Smooth muscle cell (in vitro differentiated cells): ENCODE measurements around the gene USP47. TPM values are rescaled to one million over a fixed set of nuclear protein-coding genes. Genes with fewer than 3 reads are reported as not detected.
A peak's percentile ranks its signal among the peaks of the same experiment; 100 is the strongest.

Experiments
- DNase-seq: peaks from one replicate; lab custom pipeline; 2025; ENCODE audit not compliant: unreplicated experiment; lab: John Stamatoyannopoulos, UW
- H2AFZ ChIP-seq: fragments of 200-600 bp; sonication (generic); 2 replicates; pipeline ENCODE4 v1.6.0; 2016; ENCODE audit warnings: antibody characterized with exemption, low read depth, mild to moderate bottlenecking
- H3F3A ChIP-seq: fragments of 200-600 bp; sonication (generic); 2 replicates; pipeline ENCODE4 v1.6.0; 2017; ENCODE audit warnings: antibody characterized with exemption, low read depth
- H3K27ac ChIP-seq: fragments of 200-600 bp; sonication (generic); 2 replicates; pipeline ENCODE4 v1.5.1; 2016; ENCODE audit warnings: low read depth, mild to moderate bottlenecking
- H3K27me3 ChIP-seq: fragments of 200-600 bp; sonication (generic); 2 replicates; pipeline ENCODE4 v1.6.1; 2016; ENCODE audit warnings: low read depth, mild to moderate bottlenecking
- H3K36me3 ChIP-seq: fragments of 200-600 bp; sonication (generic); 2 replicates; pipeline ENCODE4 v1.5.1; 2016; ENCODE audit warnings: low read depth
- H3K4me1 ChIP-seq: fragments of 200-600 bp; sonication (generic); 2 replicates; pipeline ENCODE4 v1.5.1; 2016; ENCODE audit warnings: low read depth
- H3K4me2 ChIP-seq: fragments of 200-600 bp; sonication (generic); 2 replicates; pipeline ENCODE4 v1.6.0; 2016; ENCODE audit warnings: mild to moderate bottlenecking
- H3K4me3 ChIP-seq: fragments of 200-600 bp; sonication (generic); 2 replicates; pipeline ENCODE4 v1.5.1; 2016; ENCODE audit warnings: mild to moderate bottlenecking
- H3K79me2 ChIP-seq: fragments of 200-600 bp; sonication (generic); 2 replicates; pipeline ENCODE4 v1.6.0; 2016; ENCODE audit warnings: low read depth, mild to moderate bottlenecking
- H3K9ac ChIP-seq: fragments of 200-600 bp; sonication (generic); 2 replicates; pipeline ENCODE4 v1.6.0; 2016; ENCODE audit warnings: low read depth
- H3K9me3 ChIP-seq: fragments of 200-600 bp; sonication (generic); replicated peaks from 2 replicates; pipeline ENCODE4 v1.5.1; 2016; ENCODE audit warnings: low read depth
- H4K20me1 ChIP-seq: fragments of 200-600 bp; sonication (generic); 2 replicates; pipeline ENCODE4 v1.6.0; 2016; ENCODE audit warnings: low read depth
- CTCF ChIP-seq: fragments of 200-600 bp; sonication (generic); IDR thresholded peaks from 2 replicates; pipeline ENCODE4 v1.5.1; 2017; ENCODE audit warnings: borderline replicate concordance, mild to moderate bottlenecking, antibody characterized with exemption; ENCODE audit not compliant: insufficient read depth, poor library complexity, severe bottlenecking
- WGBS: methylation state at CpG from one replicate; pipeline ENCODE4 v1.1.7; 2016; ENCODE audit warnings: low lambda C conversion rate; 5-methylcytosine and 5-hydroxymethylcytosine counted together
- polyA plus RNA-seq: library from polyadenylated mRNA; unstranded; fragments of >200 nt; fragmentation: Nextera tagmentation; extraction: Ambion mirVana; gene quantifications from 2 replicates; pipeline ENCODE4 v1.2.1, GENCODE V29; 2016
- total RNA-seq: library from RNA; depleted of rRNA; stranded (reverse); fragments of >200 nt; gene quantifications from 2 replicates; pipeline ENCODE4 v1.2.3, GENCODE V29; 2014

Gene USP47
- total and polyA plus RNA-seq, 2 experiments from 2014 or later, result 38.0 to 75.3 TPM

- H3K4me3 ChIP-seq, result no peak overlapping the region
- no peak overlapping the region for H2AFZ ChIP-seq
- peak overlapping the region; percentile 61 for H3K27ac ChIP-seq
- H3K4me1 ChIP-seq, result peaks cover 21% of the 10 kb centered on the region
- no peak for DNase-seq
- 81% methylated on average over 13 of the region's 13 CpGs for WGBS
- H3K36me3 ChIP-seq, result no peaks in the 10 kb centered on the region
- TF ChIP-seq CTCF, result no peak
- H3F3A ChIP-seq, result peaks cover 2% of the 10 kb centered on the region
- H4K20me1 ChIP-seq, result no peaks in the 10 kb centered on the region
- no peaks in the 10 kb centered on the region for H3K27me3 ChIP-seq
- no peaks in the 10 kb centered on the region for H3K9me3 ChIP-seq
- no peak overlapping the region for H3K4me2 ChIP-seq
- H3K79me2 ChIP-seq, result no peaks in the 10 kb centered on the region
- H3K9ac ChIP-seq, result no peak overlapping the region
Measured at GRCh38 chr11:11978792-11979487, 137.2 kb downstream of the USP47 start.

- peaks cover 2% of the 10 kb centered on the region for H3F3A ChIP-seq
- H2AFZ ChIP-seq, result peak overlapping the region; percentile 26
- H3K9ac ChIP-seq, result no peak overlapping the region
- no peaks in the 10 kb centered on the region for H4K20me1 ChIP-seq
- no peaks in the 10 kb centered on the region for H3K27me3 ChIP-seq
- H3K79me2 ChIP-seq, result no peaks in the 10 kb centered on the region
- 31% methylated on average over 8 of the region's 8 CpGs for WGBS
- no peaks in the 10 kb centered on the region for H3K9me3 ChIP-seq
- TF ChIP-seq CTCF, result no peak
- H3K4me1 ChIP-seq, result peaks cover 21% of the 10 kb centered on the region
- H3K36me3 ChIP-seq, result no peaks in the 10 kb centered on the region
- H3K4me2 ChIP-seq, result peak overlapping the region; percentile 37
- no peak for DNase-seq
- H3K4me3 ChIP-seq, result no peak overlapping the region
- H3K27ac ChIP-seq, result peak overlapping the region; percentile 61
Measured at GRCh38 chr11:11979488-11980117, 137.8 kb downstream of the USP47 start.

GRCh38 chr11:11980200-11980599 is 138.4 kb downstream of the USP47 start:
- DNase-seq, result no peak
- no peak overlapping the region for H3K4me3 ChIP-seq
- H4K20me1 ChIP-seq, result no peaks in the 10 kb centered on the region
- H3K79me2 ChIP-seq, result no peaks in the 10 kb centered on the region
- 100% methylated on average over 2 of the region's 2 CpGs for WGBS
- H3K9ac ChIP-seq, result no peak overlapping the region
- H3K27me3 ChIP-seq, result no peaks in the 10 kb centered on the region
- no peak overlapping the region for H2AFZ ChIP-seq
- H3K27ac ChIP-seq, result peak overlapping the region; percentile 61
- TF ChIP-seq CTCF, result no peak
- no peak overlapping the region for H3K4me2 ChIP-seq
- H3K36me3 ChIP-seq, result no peaks in the 10 kb centered on the region
- no peaks in the 10 kb centered on the region for H3K9me3 ChIP-seq
- peaks cover 2% of the 10 kb centered on the region for H3F3A ChIP-seq
- peaks cover 21% of the 10 kb centered on the region for H3K4me1 ChIP-seq
